ENCODE measurements around the gene CMSS1.

CMSS1 gene

DNA sequence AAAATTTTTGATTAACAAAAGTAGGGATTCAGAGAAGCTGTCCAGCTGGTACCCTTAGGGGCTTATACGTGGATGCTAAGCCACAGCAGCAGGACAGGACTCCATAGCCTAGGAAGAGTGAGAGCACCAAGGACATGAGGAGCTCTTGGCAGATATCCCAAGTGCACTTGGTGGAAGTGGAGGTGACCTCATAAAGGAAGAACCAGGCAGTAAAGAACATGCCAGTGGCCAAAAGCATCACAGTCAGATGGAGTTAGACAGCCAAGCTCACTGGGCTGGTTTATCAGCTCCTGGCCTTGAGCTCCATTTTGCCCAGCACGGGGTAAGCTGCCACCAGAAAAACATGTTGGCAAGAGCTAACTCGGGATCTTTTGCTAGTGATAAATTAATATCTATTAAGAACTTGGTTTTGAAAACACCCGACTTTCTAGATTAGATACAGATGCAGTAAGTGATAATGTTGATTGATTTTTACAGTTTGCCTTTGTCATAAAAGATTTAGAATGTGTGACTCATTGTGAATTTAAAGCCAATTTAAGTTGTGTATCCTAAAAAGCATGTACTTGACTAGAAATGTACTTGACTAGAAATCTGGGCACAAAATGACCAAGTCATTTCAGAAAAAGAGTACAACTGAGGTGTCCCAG lies 108.0 kb downstream of the CMSS1 start:
- no peak for DNase-seq (ENCODE audit: low read depth)
- no peak overlapping the region for H3K4me3 ChIP-seq (ENCODE audit: low read depth, low read length)
- TF ChIP-seq, protein P1, sequence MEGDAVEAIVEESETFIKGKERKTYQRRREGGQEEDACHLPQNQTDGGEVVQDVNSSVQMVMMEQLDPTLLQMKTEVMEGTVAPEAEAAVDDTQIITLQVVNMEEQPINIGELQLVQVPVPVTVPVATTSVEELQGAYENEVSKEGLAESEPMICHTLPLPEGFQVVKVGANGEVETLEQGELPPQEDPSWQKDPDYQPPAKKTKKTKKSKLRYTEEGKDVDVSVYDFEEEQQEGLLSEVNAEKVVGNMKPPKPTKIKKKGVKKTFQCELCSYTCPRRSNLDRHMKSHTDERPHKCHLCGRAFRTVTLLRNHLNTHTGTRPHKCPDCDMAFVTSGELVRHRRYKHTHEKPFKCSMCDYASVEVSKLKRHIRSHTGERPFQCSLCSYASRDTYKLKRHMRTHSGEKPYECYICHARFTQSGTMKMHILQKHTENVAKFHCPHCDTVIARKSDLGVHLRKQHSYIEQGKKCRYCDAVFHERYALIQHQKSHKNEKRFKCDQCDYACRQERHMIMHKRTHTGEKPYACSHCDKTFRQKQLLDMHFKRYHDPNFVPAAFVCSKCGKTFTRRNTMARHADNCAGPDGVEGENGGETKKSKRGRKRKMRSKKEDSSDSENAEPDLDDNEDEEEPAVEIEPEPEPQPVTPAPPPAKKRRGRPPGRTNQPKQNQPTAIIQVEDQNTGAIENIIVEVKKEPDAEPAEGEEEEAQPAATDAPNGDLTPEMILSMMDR (IDR thresholded peaks at IDR 0.05; ENCODE audit: low read depth, low read length, missing control alignments), result no peak

DNA sequence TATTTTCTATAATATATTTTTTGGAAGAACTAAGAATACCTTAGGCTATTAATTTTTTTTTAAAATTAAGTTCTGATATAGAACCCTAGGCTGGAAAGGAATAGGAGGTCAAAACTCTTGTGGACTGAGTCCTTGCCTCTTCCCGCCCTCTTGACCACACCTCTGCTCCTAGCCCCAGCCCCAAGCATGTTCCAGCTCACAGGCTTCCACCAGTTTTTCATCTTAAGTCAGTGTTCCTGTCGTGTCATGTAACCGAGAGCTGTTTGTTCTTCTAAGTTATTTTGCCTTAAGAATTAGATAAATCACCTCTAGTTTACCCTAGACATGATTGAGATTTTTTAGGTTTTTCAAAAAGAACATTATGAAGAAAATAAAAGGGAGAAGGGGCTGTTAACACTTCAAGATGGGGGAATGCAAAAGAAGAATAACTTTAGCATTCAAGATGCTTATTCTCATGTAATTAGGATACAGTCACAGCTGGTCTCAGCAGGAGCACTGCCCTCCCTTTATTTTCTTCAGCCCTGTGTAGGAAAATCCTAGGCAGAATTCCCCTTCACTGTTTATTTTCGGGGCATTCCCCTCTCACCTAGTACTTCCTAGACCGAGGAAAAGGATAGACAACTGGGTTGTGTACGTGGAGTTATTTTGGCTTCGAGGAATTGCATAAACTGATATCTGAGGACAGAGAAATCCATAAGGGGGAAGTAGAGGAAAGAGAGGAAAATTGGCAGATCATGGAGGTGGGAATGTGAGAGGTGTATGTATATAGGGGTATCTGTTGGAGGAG lies 110.2 kb downstream of the CMSS1 start:
- DNase-seq (ENCODE audit: low read depth), result no peak
- H3K4me3 ChIP-seq (ENCODE audit: low read depth, low read length), result no peak overlapping the region
- TF ChIP-seq, protein P1 (IDR thresholded peaks at IDR 0.05; ENCODE audit: low read depth, low read length, missing control alignments), result no peak

DNA sequence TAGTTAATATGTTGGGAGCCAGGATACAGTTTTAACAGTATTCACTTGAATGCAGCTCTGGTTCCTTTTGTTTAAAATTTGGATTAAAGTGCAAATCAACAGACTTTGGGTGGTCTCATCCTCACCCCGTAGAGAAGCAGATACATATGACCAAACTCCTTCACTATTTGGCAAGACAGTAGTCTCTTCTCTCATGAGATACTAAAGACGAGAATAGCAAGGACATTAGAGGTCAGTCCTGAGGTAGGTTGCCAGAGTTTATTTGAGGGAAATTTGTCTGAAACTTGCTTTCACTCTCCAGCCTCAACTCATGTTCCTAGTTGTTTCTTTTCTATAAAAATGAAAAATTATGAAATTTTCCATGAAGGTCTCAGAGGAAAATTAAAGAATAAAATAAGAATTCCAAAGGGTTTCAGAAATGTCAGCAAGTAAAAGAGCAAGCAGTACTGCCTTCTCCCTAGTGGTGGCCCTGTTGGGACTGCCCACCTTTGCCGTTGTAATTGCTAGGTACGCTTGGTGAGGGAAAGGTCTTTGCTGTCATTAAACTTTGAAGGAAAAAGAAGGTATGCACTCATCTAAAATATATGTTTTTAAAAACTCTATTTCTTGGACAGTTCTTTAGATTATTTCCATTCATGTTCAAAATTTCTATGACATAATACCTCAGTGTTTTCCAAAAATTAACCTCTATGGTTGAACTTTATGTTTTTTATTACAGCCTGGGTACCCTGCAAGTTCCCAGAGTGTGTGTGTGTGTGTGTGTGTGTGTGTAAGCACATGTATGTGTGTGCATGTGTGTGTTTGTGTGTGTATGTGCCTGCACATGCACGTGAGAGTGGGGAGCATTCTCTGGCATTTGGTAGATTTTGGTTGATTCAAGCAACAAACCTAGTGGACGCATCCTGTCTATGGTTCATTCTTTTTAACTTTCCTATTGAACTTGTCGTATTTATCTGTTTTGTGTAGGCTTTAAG lies 111.4 kb downstream of the CMSS1 start:
- TF ChIP-seq, protein P1 (IDR thresholded peaks at IDR 0.05; ENCODE audit: low read depth, low read length, missing control alignments), result no peak
- DNase-seq (ENCODE audit: low read depth), result no peak
- H3K4me3 ChIP-seq (ENCODE audit: low read depth, low read length), result no peak overlapping the region

DNA sequence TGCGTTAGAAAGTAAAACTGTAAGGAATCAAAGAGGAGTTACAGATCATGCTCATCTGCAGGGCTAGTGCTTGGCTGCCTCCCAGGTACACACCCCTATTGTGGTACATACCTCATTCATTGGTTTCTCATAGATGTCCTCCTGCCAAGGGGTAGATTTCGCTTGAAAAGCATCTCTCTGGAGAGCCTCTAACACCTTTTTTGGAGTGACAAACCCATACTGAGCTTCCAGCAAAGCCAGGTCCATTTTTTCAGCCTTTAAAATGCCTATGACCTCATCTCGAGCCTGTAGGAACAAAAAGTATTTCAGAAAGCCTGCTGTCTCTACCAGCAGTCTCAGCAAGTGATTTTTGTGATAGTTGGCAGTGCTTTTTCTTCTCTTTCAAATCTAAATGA lies 112.1 kb downstream of the CMSS1 start:
- TF ChIP-seq, protein P1 (IDR thresholded peaks at IDR 0.05; ENCODE audit: low read depth, low read length, missing control alignments), result no peak

DNA sequence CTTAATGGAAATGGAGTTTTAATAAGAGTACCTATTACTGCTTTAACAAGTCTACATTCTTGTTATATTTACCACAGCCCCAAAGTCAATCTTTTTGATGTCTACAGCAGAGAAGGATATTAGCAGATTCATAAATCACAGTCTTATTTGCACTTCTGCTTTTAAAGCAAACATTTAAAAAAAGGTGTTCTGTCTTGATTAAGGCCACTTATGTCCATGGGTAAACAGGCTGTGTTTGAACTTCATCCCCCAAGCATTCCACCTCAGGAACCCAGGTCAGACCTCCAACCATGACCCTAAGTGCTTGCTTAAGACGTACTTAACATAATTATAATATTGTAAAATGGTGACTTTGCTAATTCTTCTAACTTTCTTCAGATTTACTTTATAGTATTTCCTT lies 113.4 kb downstream of the CMSS1 start:
- TF ChIP-seq, protein P1 (IDR thresholded peaks at IDR 0.05; ENCODE audit: low read depth, low read length, missing control alignments), result no peak
- no peak overlapping the region for H3K4me3 ChIP-seq (ENCODE audit: low read depth, low read length)
- DNase-seq (ENCODE audit: low read depth), result no peak

More for the DNA sequence above, 112.1 kb downstream of the CMSS1 start:
- DNase-seq (ENCODE audit: low read depth), result no peak
- no peak overlapping the region for H3K4me3 ChIP-seq (ENCODE audit: low read depth, low read length)

DNA sequence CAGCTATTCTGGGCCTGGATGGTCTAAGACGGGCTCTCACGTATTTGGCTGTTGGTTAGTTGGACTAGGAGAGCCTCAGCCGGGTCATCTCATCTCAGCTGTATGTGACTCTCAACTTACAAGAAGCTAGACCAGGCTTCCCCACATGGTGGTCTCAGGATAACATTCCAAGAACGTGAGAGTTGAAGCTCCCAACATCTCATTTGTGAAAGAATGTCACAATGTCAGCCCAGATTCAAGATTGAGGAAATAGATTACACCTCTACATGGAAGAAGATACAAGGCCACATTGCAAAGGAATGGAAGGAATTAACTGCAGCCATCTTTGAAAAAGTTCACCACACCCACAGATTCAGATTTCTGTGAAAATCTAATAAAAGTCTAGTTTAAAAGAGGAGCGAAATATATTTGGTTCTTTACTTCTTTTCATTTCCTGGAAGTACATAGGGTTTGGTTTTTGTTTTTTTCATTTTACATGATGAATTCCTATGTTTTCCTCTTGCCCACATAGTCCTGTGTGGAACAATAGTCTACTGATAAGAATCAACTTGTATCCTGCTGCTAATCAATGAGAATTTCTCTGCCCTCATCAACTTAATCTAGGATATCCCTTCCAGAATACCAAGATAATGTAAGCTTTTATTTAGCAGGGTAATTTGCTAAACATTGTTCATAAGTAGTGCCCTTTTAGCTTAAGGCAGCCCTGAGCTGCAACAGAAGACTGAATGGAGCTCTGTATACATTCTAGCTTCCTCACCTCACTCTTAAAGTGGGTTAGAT lies 116.5 kb downstream of the CMSS1 start:
- H3K4me3 ChIP-seq (ENCODE audit: low read depth, low read length), result no peak overlapping the region
- DNase-seq (ENCODE audit: low read depth), result no peak
- TF ChIP-seq, protein P1 (IDR thresholded peaks at IDR 0.05; ENCODE audit: low read depth, low read length, missing control alignments), result no peak
